Fibroblast of the aortic adventitia (primary cell): ENCODE measurements around the gene ATP2B3. TPM values are rescaled to one million over a fixed set of nuclear protein-coding genes. Genes with fewer than 3 reads are reported as not detected.
A peak's percentile ranks its signal among the peaks of the same experiment; 100 is the strongest.

Experiments used
- DNase-seq: peaks from one replicate; pipeline ENCODE4 v3.0.0-alpha.2; 2010; ENCODE audit warnings: low read depth
- H3K4me3 ChIP-seq: 2 replicates; pipeline ENCODE4 v1.5.1; 2011; ENCODE audit warnings: low read depth, mild to moderate bottlenecking, control low read depth, low read length, moderate library complexity
- total RNA-seq: library from RNA; depleted of rRNA; stranded (reverse); fragments of >200 nt; gene quantifications from 2 replicates; pipeline ENCODE4 v1.2.3, GENCODE V29; 2012; ENCODE audit warnings: low replicate concordance
- TF ChIP-seq, protein P1 (sequence below): IDR thresholded peaks from 2 replicates; pipeline ENCODE4 v1.5.1; 2011; ENCODE audit warnings: mild to moderate bottlenecking, low read length, control low read depth, inconsistent platforms; ENCODE audit not compliant: insufficient read depth

ATP2B3 gene
- total RNA-seq, 1 donor: not detected

DNA sequence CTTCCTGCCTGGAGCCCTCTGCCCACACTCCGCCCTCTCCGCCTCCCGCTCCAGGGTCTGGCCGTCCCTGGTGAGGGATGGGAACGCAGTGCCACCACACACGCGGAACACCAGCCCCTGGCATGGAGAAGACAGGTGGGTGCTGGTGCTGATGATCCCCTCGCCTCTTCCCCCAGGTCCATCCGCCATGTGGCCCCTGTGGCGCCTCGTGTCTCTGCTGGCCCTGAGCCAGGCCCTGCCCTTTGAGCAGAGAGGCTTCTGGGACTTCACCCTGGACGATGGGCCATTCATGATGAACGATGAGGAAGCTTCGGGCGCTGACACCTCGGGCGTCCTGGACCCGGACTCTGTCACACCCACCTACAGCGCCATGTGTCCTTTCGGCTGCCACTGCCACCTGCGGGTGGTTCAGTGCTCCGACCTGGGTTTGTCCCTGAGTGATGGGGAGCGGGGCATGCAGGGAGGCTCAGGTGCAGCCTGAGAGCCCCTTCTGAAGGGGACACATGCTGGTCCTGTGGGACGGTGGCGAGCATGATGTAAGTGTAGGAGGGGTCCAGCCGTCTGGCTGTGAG, 12.9 kb upstream of the ATP2B3 start:
- no peak for DNase-seq
- TF ChIP-seq, protein P1, sequence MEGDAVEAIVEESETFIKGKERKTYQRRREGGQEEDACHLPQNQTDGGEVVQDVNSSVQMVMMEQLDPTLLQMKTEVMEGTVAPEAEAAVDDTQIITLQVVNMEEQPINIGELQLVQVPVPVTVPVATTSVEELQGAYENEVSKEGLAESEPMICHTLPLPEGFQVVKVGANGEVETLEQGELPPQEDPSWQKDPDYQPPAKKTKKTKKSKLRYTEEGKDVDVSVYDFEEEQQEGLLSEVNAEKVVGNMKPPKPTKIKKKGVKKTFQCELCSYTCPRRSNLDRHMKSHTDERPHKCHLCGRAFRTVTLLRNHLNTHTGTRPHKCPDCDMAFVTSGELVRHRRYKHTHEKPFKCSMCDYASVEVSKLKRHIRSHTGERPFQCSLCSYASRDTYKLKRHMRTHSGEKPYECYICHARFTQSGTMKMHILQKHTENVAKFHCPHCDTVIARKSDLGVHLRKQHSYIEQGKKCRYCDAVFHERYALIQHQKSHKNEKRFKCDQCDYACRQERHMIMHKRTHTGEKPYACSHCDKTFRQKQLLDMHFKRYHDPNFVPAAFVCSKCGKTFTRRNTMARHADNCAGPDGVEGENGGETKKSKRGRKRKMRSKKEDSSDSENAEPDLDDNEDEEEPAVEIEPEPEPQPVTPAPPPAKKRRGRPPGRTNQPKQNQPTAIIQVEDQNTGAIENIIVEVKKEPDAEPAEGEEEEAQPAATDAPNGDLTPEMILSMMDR: no peak
- H3K4me3 ChIP-seq: no peak overlapping the region

DNA sequence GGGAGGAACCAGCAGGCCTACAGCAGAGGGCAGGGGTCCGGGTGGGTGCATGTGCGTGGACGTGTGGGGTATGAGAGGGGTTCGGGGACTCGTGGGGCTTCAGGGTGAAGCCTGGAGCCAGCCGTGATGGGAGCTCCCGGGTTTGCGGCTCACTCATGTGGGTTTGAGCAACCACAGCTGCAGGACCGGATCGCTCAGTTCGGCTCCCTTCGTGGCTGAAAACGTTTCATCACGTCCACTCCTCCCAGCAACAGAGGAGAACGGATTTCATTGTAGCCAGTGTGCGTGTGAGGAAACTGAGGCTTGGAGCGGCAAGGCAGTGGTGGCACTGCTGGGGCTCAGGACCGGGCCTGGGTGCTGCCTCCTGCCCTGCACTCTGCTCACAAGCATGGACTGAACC, 12.1 kb upstream of the ATP2B3 start:
- no peak for DNase-seq
- no peak overlapping the region for H3K4me3 ChIP-seq
- TF ChIP-seq, protein P1: no peak

DNA sequence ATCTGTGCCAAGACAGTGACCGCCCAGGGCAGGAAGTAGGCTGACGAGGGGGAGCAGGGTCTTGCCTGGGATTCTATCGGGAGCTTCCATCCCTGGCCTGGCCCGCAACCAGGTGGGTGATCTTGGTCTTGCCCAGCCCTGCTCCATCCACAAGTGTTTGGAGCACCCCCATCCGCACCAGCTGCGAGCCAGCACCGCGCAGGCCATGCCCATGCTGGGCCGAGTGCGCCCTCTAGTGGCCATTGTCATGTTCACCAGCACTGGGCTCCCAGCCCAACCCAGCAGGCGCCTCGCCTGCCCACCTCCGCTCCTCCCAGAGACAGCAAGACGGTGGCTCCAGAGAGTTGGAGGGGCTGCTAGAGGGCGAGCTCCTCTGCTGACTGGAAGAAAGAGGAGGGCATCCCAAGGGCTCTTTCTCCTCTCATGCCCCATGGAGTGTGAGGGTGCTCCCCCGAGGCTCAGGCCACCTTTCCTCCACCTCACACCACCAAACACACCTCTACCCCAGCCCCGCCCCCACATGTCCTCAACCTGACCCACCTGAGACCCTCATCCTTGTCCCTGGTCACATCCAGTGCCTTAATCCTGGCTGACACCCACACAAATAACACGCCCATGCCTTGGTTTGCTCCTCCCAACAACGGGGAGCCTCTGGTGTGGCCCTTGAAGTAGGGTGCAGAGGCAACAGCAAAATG, 9.8 kb upstream of the ATP2B3 start:
- no peak overlapping the region for H3K4me3 ChIP-seq
- TF ChIP-seq, protein P1: peak; percentile 74
- peak; percentile 73 for DNase-seq

DNA sequence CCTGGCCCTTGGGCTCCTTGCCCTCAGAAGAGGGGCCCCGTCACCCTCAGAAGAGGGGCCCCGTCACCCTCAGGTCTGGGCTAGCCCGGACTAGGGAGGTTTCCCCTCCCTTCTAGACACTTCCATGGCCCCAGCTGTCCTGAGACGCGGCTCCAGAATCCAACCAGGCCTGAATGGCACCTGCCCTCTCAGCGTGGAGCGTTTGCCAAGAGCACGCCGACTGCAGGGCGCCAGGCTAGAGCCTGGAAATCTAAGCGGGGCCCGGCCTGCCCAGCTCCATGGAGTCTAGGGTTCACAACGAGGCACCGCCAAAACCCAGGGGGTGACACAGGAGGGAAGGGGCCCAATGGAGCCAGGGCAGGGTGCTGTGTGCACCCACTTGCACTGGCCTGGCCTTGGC, 7.8 kb upstream of the ATP2B3 start:
- DNase-seq: no peak
- TF ChIP-seq, protein P1: no peak
- no peak overlapping the region for H3K4me3 ChIP-seq

DNA sequence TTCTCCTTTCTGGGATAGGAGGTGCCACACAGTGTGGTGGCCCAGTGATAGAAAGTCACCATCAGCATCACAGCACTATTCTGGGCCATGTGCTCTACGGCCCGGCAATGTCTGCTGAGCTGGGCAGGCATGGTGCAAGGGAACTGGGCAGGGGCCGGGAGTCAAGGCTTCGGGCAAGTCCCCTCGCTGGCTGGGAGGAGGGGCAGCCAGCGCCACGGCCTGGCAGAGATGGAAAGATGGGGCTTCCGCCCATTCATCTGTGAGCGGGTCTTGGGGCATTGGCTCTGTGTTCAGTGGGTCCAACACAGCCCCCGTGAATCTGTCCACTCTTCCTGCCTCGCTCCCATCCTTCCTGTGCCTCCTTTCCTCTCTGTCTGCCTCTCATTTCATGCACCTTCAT, 7.1 kb upstream of the ATP2B3 start:
- TF ChIP-seq, protein P1: no peak
- DNase-seq: no peak
- no peak overlapping the region for H3K4me3 ChIP-seq

DNA sequence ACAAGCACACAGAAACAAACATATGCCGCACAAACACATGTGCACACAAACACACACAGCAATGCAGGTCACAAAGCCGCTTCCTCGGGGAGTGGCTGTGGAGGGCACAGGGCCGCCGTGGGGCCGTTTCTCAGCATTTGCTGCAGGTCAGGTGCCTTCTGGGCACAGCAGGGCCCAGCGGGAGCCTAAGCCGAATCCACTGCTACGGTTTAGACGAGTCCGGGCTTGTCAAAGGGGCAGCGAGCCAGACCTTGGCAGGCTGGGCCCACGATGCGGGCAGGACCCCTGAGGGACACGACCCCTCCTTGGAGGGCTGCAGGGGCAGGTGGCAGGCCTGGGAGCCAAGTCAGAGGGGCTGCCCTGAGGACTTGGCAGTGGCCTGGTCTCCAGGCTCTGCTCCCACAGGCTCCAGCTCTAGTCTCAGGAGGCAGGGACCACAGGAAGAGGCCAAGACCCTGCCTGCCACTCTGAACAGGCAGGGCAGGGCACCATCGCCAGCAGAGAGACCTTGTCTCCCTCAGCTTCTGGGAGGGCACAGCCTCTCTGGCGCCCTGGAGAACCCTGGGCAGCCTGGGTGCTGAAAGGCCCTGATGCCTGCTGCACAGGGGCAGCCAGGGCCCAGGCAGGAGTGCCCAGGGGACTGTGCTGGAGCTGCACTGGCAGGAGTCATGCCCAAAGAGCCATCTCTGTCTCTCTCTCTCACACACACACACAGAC, 5.5 kb upstream of the ATP2B3 start:
- H3K4me3 ChIP-seq: no peak overlapping the region
- peak; percentile 25 for DNase-seq
- TF ChIP-seq, protein P1: no peak
